Measurements from ENCODE around the gene LRP1B.

DNA sequence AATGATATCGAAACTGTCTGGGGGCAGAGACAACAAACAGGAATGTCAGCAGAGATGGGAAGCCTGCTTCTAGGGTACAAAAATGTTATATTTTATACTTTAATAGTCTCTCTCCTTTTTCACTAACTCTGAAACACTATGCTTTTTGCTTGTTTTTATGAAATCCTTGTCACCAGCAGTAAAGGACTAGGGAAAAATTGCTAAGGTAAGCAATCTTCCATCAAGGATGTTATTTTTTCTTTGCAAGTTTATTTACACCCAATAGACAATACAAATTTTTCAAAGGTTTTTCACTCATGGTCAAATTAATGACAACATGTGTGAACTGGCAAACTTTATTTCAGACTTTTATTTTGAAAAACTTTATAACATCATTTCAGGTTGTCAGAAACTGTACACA is 1884.8 kb downstream of the LRP1B start:
- no peak for TF ChIP-seq JUNB (IDR thresholded peaks at IDR 0.05)
- TF ChIP-seq, protein P1, sequence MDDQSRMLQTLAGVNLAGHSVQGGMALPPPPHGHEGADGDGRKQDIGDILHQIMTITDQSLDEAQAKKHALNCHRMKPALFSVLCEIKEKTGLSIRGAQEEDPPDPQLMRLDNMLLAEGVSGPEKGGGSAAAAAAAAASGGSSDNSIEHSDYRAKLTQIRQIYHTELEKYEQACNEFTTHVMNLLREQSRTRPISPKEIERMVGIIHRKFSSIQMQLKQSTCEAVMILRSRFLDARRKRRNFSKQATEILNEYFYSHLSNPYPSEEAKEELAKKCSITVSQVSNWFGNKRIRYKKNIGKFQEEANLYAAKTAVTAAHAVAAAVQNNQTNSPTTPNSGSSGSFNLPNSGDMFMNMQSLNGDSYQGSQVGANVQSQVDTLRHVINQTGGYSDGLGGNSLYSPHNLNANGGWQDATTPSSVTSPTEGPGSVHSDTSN (IDR thresholded peaks at IDR 0.05): no peak
- TF ChIP-seq, protein P2, sequence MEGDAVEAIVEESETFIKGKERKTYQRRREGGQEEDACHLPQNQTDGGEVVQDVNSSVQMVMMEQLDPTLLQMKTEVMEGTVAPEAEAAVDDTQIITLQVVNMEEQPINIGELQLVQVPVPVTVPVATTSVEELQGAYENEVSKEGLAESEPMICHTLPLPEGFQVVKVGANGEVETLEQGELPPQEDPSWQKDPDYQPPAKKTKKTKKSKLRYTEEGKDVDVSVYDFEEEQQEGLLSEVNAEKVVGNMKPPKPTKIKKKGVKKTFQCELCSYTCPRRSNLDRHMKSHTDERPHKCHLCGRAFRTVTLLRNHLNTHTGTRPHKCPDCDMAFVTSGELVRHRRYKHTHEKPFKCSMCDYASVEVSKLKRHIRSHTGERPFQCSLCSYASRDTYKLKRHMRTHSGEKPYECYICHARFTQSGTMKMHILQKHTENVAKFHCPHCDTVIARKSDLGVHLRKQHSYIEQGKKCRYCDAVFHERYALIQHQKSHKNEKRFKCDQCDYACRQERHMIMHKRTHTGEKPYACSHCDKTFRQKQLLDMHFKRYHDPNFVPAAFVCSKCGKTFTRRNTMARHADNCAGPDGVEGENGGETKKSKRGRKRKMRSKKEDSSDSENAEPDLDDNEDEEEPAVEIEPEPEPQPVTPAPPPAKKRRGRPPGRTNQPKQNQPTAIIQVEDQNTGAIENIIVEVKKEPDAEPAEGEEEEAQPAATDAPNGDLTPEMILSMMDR (IDR thresholded peaks at IDR 0.05): no peak
- TF ChIP-seq, protein P3, sequence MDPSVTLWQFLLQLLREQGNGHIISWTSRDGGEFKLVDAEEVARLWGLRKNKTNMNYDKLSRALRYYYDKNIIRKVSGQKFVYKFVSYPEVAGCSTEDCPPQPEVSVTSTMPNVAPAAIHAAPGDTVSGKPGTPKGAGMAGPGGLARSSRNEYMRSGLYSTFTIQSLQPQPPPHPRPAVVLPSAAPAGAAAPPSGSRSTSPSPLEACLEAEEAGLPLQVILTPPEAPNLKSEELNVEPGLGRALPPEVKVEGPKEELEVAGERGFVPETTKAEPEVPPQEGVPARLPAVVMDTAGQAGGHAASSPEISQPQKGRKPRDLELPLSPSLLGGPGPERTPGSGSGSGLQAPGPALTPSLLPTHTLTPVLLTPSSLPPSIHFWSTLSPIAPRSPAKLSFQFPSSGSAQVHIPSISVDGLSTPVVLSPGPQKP (IDR thresholded peaks at IDR 0.05; ENCODE audit: low read depth, low read length): no peak
- TF ChIP-seq MYC (IDR thresholded peaks at IDR 0.05; ENCODE audit: borderline replicate concordance, low read length): no peak
- no peak for TF ChIP-seq HDAC2 (IDR thresholded peaks at IDR 0.05)
- TF ChIP-seq, protein P4, sequence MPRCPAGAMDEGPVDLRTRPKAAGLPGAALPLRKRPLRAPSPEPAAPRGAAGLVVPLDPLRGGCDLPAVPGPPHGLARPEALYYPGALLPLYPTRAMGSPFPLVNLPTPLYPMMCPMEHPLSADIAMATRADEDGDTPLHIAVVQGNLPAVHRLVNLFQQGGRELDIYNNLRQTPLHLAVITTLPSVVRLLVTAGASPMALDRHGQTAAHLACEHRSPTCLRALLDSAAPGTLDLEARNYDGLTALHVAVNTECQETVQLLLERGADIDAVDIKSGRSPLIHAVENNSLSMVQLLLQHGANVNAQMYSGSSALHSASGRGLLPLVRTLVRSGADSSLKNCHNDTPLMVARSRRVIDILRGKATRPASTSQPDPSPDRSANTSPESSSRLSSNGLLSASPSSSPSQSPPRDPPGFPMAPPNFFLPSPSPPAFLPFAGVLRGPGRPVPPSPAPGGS (IDR thresholded peaks at IDR 0.05): no peak
- TF ChIP-seq NPAS2 (CRISPR knock-in tag; IDR thresholded peaks at IDR 0.05; ENCODE audit: borderline replicate concordance): no peak

Data from A549 (cell line).